Neutrophil (primary cell): ENCODE results near the gene FMO4.

Source experiments
- H3K27ac ChIP-seq: fragments of 200-600 bp; sonication (generic); 2 replicates; pipeline ENCODE4 v1.5.1; 2016; ENCODE audit warnings: mild to moderate bottlenecking, moderate library complexity
- H3K27me3 ChIP-seq: fragments of 200-600 bp; sonication (generic); 2 replicates; pipeline ENCODE4 v1.6.0; 2016; ENCODE audit warnings: mild to moderate bottlenecking
- H3K36me3 ChIP-seq: fragments of 200-600 bp; sonication (generic); 2 replicates; pipeline ENCODE4 v1.5.1; 2017
- H3K4me1 ChIP-seq, 2 experiments: fragments of 200-600 bp in 1 of 2; sonication (generic) in 1 of 2; 1 replicate in 1 of 2; 2 replicates in 1 of 2; pipeline versions ENCODE4 v1.5.1 to v1.6.1; 2013 to 2016; ENCODE audit warnings: low read depth in 1 of 2, low read length in 1 of 2, mild to moderate bottlenecking in 1 of 2, moderate library complexity in 1 of 2; ENCODE audit not compliant: control insufficient read depth in 1 of 2, insufficient read depth in 1 of 2
- H3K4me3 ChIP-seq, 2 experiments: fragments of 200-600 bp in 1 of 2; sonication (generic) in 1 of 2; 1 replicate in 1 of 2; 2 replicates in 1 of 2; pipeline ENCODE4 v1.5.1; 2013 to 2016; ENCODE audit warnings: low read depth in 1 of 2, low read length in 1 of 2, mild to moderate bottlenecking in 1 of 2, moderate library complexity in 1 of 2
- H3K9me3 ChIP-seq: fragments of 200-600 bp; sonication (generic); 2 replicates; pipeline ENCODE4 v1.5.1; 2016
- TF ChIP-seq, protein P1 (sequence below): fragments of 200-600 bp; sonication (generic); IDR thresholded peaks from 2 replicates; pipeline ENCODE4 v1.5.1; 2016; ENCODE audit warnings: antibody characterized with exemption

The FMO4 gene

DNA sequence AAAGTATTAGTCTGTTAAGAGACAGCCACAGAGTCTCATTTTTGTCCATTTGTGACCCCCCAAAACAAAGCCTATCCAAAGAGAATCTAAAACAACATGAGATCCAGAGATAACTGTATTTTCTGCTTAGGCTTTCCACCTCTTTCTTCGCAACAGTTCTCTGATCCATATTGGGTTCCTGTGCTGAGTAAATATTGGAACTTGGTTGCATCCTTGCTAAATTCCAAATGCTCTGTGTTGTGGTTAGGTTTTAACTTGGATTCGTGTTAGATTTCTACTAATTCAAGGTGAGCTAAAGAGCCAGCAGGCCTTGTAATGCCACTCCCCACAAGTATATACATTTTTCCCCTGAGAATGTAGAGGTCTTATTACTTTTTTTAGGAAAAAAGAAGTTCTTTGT lies 36.4 kb upstream of the FMO4 start:
- Histone ChIP-seq H3K9me3 (no peaks in the 10 kb centered on the region), H3K27me3 (no peaks in the 10 kb centered on the region), H3K4me3 (no peak overlapping the region), H3K27ac (no peak overlapping the region), H3K36me3 (no peaks in the 10 kb centered on the region), H3K4me1 (no peaks in the 10 kb centered on the region)
- TF ChIP-seq, protein P1, sequence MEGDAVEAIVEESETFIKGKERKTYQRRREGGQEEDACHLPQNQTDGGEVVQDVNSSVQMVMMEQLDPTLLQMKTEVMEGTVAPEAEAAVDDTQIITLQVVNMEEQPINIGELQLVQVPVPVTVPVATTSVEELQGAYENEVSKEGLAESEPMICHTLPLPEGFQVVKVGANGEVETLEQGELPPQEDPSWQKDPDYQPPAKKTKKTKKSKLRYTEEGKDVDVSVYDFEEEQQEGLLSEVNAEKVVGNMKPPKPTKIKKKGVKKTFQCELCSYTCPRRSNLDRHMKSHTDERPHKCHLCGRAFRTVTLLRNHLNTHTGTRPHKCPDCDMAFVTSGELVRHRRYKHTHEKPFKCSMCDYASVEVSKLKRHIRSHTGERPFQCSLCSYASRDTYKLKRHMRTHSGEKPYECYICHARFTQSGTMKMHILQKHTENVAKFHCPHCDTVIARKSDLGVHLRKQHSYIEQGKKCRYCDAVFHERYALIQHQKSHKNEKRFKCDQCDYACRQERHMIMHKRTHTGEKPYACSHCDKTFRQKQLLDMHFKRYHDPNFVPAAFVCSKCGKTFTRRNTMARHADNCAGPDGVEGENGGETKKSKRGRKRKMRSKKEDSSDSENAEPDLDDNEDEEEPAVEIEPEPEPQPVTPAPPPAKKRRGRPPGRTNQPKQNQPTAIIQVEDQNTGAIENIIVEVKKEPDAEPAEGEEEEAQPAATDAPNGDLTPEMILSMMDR = no peak

DNA sequence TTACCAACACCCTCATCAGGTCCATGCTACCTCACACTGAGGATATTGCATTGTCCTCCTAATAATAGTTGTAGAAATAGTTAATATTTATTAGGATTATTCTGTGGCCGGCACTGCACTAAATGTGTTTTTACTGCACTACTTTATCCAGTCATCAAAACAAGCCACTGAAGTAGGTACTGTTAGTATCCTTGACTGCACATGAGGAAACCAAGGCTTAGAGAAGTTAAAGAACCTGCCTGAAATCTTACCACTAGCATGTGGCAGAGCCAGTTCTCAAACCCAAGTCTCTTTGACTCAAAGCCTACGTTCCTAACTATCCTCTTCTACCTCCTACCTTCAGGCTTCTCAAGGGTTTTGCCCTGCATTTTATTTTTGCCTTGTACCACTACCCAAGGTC lies 34.7 kb upstream of the FMO4 start:
- no peaks in the 10 kb centered on the region for H3K27me3 ChIP-seq
- no peak overlapping the region for H3K27ac ChIP-seq
- TF ChIP-seq, protein P1 = no peak
- no peaks in the 10 kb centered on the region for H3K4me1 ChIP-seq
- no peak overlapping the region for H3K4me3 ChIP-seq
- no peaks in the 10 kb centered on the region for H3K9me3 ChIP-seq
- H3K36me3 ChIP-seq = no peaks in the 10 kb centered on the region

DNA sequence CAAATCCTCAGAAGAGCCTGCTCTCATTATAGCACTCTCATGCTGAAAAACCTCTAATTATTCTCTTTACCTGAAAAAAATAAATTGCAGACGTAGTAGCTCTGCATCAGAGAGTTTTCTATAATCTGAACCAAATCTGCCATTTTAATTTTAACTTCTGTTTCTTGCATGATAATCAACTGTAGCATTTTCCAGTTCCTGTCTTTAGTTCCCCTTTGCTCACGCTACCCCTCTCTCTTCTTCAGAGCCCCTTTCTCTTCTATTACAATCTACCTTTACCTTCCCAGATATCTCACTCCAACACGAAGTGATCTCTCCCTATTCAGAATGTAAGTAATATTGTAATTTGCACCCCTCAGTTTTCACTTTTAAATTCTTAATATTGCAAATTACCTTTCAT lies 34.3 kb upstream of the FMO4 start:
- TF ChIP-seq, protein P1 = no peak
- H3K9me3 ChIP-seq = no peaks in the 10 kb centered on the region
- H3K36me3 ChIP-seq = no peaks in the 10 kb centered on the region

DNA sequence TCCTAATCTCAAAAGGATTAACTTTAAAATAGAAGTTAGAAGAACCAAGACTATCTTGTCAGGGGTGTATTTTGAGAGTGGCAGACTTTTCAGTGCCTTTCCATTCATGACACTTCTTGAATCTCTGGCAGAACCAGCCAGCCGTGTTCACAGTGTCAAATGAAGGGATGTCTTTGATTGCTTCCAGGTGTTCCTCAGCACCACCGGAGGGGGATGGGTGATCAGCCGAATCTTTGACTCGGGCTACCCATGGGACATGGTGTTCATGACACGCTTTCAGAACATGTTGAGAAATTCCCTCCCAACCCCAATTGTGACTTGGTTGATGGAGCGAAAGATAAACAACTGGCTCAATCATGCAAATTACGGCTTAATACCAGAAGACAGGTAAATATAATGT lies 33.4 kb upstream of the FMO4 start:
- TF ChIP-seq, protein P1 = no peak
- no peaks in the 10 kb centered on the region for H3K4me1 ChIP-seq
- no peaks in the 10 kb centered on the region for H3K9me3 ChIP-seq
- no peak overlapping the region for H3K27ac ChIP-seq
- no peaks in the 10 kb centered on the region for H3K36me3 ChIP-seq
- H3K27me3 ChIP-seq = no peaks in the 10 kb centered on the region
- H3K4me3 ChIP-seq = no peak overlapping the region

More for the DNA sequence above, 34.3 kb upstream of the FMO4 start:
- Histone ChIP-seq H3K4me1 (no peaks in the 10 kb centered on the region), H3K27me3 (no peaks in the 10 kb centered on the region), H3K4me3 (no peak overlapping the region), H3K27ac (no peak overlapping the region)

DNA sequence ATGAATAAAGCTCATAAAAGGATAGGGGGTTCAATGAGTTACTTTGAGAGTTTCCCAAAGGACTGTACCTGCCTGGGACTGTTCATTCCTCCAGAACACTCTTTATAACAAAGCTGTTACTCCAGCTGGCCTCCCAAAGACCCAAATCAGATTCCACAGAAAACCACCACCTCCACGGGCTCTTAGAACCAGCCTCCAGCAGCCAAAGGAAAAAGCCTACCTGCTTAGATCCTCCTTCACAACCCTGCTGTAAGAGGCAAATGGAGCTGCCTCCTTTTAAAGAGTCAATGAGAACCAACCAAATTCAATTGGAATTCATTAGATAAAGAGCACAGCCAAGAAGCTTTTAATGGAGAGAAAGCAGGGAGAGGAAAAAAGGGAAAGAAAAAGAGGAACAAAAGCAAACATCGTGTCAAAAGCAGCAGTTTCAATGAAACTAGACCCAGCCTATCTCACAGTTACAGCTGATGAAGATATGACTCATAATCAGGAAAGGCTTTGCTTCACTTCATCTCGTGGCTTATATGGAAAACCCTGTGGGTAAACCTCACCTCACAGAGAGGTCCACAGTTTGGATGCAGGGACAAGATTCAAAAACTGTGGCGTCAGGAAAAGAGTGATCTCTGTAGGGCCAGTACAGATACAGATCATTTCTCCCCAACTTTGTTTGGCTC lies 27.8 kb upstream of the FMO4 start:
- Histone ChIP-seq H3K27ac (no peak overlapping the region), H3K4me3 (no peak overlapping the region), H3K9me3 (no peaks in the 10 kb centered on the region), H3K27me3 (no peaks in the 10 kb centered on the region), H3K36me3 (no peaks in the 10 kb centered on the region), H3K4me1 (no peaks in the 10 kb centered on the region)
- TF ChIP-seq, protein P1 = no peak
